Eye (tissue), 1 donor: ENCODE data around the gene GOSR1.
"Not testable (repeated sequence)": the region's sequence is repeated elsewhere in the genome, so short reads cannot be mapped to it uniquely, and the experiment has no call there.

Experiments
- DNase-seq: peaks from one replicate; pipeline ENCODE4 v3.0.0-alpha.2; 2015

GOSR1 gene

GRCh38 chr17:30549181-30549580, 72.0 kb downstream of the GOSR1 start:
- DNase-seq: not testable (repeated sequence)

DNA sequence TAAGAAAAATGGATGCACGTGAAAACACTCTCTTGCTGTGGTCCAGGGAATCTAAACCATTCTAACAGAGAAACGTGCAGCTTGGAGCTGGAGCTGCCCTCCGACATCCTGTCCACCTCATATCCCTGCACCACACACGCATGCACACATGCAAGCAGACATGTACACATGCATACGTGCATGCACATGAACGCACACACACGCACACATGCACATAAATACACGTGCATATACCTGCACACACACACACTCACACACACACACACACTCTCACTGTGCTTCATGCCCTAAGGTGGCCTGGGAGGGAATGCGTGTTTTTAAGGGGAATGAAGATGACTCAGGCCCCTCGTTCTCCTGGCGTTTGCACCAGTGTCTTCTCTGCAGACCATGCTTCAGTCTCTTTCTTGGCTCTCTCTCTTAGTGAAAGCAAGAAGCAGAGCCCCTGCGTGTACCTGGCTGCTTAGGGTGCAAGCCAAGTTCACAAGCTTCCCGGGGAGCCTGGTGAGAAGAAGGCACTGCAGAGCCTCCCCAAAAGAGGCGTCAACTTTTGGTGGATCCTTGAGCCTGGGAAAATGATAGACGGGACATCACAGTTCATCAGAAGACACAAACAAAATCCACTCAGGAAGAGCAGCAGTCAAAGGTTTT, 72.8 kb downstream of the GOSR1 start:
- no peak for DNase-seq

- DNase-seq: no peak
These were observed 73.5 kb downstream of the GOSR1 start for GRCh38 chr17:30550512-30551273.

DNA sequence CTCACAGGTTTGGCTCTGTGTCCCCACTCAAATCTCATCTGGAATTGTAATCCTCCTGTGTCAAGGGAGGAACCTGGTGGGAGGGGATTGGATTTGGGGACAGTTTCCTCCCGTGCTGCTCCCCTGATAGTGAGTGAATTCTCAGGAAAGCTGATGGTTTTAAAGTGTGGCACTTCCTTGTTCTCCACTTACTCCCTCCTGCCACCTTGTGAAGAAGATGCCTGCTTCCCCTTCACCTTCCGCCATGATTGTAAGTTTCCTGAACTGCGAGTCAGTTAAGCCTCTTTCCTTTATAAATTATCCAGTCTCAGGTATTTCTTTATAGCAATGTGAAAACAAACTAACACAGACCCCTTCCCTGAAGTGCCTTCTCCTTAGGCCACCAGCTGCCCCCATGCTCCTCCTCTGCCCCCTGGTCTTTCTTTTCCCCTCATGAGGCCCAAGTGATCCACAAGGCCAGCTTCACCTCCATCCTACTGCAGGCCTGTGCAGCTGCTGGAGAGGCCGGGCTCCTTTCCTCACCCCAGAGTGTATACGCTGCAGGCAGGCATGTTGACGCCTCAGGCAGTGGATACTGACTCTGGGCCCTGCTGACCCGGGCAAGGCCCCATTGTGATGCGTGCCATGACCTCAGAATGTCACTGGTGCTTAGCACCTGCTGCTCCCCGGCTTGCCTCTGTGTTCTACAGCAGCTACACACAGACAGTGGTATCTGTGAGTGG, 74.2 kb downstream of the GOSR1 start:
- DNase-seq: peak; percentile 6

DNA sequence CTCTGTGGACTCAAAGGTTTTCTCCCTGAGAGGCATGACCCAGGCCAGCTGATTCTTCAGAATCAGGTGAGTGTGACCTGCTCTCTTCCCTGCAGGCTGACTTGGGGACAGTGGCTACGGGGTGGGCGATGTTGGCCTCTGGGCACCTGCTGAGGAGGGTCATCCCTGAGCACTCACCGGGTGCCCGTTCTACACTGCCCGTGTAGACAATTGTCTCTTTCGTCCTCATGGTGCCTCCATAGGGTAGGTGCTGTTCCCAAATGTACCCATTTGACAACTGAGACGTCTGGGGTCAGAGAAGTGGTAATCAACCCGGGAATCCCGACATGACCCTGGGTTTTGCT, 74.8 kb downstream of the GOSR1 start:
- no peak for DNase-seq

DNA sequence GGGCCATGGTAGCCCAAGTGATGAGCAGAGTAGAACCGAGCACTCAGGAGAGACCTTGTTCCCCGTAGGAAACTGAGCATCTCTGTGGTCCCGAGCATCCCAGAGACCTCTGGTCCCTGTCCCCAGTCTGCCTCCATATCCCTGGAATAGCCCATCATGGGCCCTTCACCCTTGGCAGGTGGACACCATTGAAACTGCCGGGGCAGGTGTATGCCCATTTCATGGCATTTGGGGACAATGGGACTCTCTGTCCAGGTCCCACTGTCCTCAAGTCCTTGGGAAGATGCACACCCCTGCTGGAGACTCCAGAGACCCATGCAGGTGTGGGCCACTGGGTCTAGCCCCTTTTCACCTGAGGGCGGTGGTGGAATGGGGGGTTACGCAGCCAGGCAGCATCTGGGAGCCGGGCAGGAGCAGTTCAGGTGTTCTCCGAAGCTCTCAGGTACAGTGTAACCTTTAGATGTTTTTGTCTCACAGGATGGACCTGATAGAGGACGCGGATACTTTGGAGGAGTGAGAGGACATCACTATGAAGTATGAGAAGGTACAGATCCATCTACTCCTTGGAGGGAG, 75.9 kb downstream of the GOSR1 start:
- no peak for DNase-seq

DNA sequence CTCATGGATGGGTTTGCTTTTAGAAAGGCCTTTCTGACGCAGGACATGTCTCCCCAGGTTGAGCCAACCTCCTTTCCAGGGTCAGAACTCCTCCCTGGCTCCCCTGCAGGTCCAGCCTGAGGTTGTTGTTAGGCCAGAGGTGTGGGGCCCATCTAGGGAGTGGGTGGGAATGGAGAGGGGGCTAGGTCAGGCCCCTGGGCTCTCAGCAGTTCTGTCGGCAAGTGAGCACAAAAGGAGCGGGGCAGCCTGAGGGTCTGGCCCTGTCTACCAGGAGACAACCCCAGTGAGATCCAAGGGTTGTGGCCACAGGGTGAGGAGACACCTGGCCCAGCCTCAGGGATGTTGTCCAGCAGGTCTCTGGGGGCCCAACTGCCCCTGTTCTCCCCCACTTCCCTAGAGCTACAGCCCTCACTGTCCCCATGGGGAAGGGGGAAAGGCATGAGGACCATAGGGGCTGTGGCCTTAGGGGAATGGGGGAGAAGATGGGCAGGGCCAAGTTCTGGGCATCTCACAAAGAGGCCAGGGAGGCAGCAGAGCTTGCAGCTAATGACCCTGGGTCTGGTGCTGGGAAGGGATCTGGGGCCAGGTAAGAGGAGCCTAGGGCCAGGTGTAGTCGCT, 76.7 kb downstream of the GOSR1 start:
- DNase-seq: not testable (repeated sequence)

GRCh38 chr17:30554839-30555751, 77.9 kb downstream of the GOSR1 start:
- no peak for DNase-seq

- DNase-seq: no peak
These were observed 78.7 kb downstream of the GOSR1 start for GRCh38 chr17:30555942-30556341.

DNA sequence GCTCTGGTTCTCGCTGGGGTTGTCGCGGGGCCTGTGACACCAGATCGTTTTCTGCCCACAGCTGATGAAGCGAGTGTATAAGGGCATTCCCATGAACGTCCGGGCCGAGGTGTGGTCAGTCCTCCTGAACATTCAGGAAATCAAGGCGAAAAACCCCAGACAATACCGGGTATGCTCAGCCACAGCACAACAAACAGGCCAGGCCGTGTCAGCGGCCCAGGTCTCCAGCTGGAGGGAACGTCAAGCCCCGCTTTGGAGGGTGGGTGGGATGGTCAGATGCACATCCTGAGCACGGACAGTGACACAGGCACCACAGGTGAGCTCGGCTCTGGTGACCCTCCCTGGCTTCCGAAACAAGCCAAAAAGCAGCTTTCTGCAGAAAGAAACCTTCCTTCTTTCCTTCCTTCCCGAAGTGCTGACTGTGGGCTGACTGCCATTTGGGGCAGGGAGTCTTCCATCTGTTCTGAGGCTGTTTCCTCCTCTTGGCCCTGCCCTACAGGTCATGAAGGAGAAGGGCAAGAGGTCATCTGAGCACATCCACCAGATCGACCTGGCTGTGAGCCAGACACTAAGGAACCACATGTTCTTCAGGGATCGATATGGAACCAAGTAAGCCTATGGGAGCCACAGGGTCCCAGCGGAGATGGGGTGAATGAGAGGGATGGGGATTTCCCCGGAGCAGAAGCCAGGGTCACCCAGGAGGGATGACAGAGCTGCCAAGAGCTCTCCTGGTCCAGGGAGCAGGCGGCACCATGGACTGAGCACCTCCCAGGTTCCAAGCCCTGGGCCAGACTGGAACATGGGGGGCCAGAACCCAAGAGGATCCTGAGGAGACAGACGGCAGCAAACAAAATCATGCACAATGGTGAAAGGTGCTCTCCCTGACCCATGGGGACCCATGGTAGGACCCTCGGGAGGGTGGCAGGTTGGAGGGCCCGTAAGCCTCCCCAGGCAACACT, 79.4 kb downstream of the GOSR1 start:
- no peak for DNase-seq

GRCh38 chr17:30557916-30558685, 80.9 kb downstream of the GOSR1 start:
- DNase-seq: no peak

DNA sequence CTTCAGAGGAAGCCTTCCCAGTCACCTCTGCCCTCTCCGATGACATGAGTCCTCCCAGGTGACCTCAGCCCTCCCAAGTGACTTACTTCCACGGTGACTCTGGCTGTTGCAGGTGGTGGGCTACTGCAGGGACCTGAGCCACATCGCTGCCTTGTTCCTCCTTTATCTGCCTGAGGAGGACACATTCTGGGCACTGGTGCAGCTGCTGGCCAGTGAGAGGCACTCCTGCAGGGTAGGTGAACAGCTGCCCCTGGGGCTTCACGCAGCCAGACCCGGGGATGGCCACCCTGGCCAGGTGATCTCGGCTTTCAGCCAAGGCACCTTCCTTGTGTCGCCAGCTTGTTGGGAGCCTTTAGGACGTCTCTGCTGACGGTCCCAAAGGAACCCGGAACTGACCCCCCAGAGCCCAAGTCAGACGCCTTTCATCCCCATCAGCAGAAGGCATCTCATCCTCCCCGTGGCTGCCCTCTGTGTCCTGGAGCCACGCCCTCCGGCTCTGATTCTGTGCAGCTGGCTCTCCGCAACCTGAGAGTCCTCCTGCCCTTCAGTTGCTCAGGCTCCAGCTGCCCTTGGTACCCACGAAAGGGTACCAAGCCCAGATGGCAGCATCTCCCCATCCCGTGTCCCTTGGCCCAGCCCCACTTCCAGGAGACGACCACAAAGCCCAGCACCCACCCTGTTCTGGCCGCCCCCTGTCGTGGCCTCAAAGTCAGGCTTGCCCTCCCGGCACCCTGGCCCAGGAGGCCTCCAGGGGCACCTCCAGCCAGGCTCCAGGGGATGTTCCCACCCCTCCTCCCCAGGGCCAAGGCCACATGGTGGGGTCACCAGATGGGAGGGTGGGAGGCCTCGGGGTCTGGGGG, 81.7 kb downstream of the GOSR1 start:
- DNase-seq: no peak

GRCh38 chr17:30559656-30560055, 82.4 kb downstream of the GOSR1 start:
- no peak for DNase-seq

DNA sequence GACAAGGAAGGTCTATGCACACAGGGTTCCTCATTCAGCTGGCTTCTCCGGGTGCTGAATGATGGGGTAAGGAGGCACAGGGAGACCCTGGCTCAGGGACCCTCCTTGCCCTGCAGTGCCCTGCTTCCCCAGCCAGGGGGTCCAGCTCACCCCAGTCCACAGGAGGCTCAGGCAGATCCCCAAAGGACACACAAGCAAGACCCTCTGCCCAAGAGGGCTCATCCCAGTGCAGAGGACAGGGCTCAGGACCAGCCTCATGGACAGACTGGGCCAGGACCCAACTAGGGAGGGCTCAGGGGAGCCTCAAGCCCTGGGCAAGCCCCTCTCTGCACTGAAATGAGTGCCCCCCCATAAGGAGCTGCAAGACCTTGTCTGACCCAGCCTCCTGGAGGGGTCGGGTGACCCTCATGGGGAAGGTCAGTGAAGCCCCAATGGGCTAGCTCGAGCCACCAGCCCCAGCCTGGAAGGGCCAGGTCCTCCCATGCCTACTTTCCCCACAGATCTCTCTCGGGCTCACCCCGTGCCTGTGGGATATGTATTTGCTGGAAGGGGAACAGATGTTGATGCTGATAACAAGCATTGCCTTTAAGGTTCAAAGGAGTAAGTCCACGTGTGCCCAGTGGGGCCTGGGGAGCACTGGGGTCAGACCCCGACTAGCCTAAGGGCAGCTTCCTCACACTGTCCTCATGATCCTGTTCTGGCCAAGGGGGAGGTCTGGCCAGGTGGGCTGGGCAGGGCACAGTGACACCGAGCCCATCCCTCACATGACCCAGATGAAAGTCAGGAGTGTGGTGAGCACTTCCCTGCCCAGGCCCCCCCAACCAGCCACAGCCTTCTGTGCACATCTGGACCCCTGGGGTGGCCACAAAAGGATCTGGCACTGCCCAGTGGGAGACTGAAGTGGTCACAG, 83.2 kb downstream of the GOSR1 start:
- not testable (repeated sequence) for DNase-seq

- DNase-seq: not testable (repeated sequence)
These were observed 84.6 kb downstream of the GOSR1 start for GRCh38 chr17:30561766-30562165.

DNA sequence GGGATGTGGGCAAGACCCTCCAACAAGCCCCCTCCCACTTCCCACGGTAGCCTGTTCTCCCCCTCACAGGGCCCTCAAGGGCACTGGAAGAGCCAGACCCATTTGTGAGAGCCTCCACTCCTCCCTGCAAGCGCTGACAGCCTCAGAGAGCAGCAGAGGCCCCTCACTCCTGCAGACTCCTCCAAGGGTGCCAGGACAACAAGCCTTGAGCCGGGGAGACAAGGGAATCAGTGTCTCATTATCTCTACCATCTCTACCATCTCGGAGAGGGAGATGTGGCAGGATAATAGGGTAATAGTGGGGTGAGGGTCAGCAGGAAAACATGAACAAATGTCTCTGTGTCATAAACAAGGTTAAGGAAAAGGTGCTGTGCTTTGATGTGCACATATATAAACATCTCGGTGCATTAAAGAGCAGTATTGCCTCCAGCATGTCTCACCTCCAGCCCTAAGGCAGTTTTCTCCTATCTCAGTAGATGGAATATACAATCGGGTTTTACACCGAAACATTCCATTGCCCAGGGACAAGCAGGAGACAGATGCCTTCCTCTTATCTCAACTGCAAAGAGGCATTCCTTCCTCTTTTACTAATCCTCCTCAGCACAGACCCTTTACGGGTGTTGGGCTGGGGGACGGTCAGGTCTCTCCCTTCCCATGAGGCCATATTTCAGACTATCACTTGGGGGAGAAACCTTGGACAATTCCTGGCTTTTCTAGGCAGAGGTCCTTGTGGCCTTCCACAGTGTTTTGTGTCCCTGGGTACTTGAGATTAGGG, 86.1 kb downstream of the GOSR1 start:
- not testable (repeated sequence) for DNase-seq

DNA sequence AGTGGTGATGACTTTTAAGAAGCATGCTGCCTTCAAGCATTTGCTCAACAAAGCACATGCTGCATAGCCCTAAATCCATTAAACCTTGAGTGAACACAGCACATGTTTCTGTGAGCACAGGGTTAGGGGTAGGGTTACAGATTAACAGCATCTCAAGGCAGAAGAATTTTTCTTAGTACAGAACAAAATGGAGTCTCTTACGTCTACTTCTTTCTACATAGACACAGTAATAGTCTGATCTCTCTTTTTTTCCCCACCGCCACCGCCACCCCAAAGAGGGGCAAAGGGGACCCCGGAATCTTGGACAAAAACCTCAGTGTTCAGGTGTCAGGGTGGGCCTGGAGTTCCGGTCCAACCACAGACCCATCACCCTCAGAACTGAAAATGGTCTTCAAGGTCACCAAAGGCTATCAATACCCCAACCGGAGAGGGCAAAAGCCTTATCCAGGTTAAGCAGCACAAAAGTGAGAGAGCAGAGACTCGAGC, 86.7 kb downstream of the GOSR1 start:
- DNase-seq: not testable (repeated sequence)
